ENCODE measurements around the gene PRCD.
A peak's percentile ranks its signal among the peaks of the same experiment; 100 is the strongest.

Gene PRCD

DNA sequence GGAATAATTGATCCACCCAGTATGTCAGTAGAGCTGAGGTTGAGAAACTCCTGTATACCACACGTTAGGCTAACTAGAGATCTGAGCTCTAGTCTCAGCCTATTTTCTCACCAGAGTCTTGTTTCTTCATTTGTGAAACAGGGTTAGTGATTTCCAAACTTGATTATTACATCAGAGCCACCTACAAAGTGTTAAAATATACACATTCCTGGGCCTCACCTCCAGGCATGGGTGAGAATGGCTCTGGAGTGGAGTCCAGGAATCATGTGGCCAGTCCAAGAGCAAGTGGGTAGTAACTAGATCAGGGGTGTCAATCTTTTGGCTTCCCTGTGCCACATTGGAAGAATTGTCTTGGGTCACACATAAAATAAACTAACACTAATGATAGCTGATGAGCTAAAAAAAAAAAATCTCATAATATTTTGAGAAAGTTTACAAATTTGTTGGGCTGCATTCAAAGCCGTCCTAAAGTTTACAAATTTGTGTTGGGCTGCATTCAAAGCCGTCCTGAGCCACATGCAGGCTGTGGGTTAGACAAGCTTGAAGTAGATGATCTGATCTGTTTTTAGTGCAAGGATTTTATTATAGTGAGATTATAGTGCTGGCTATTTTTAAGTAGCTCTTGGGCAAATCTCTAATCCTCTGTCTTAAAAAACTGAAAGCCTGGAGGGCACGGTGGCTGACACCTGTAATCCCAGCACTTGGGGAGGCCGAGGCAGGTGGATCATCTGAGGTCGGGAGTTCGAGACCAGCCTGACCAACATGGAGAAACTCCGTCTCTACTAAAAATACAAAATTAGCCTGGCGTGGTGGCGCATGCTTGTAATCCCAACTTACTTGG, 20.4 kb downstream of the PRCD start:
- Histone ChIP-seq H3K27me3 (ENCODE audit: insufficient read depth, poor library complexity, severe bottlenecking) (no peaks in the 10 kb centered on the region), H3K36me3 (ENCODE audit: low read depth) (peaks cover 67% of the 10 kb centered on the region), H3K4me3 (ENCODE audit: severe bottlenecking) (peak overlapping the region; percentile 4), H3K9me3 (ENCODE audit: severe bottlenecking) (no peaks in the 10 kb centered on the region), H3K4me1 (ENCODE audit: insufficient read depth, poor library complexity, severe bottlenecking) (peaks cover 54% of the 10 kb centered on the region), H3K27ac (ENCODE audit: poor library complexity, severe bottlenecking) (peak overlapping the region; percentile 82)
- TF ChIP-seq, protein P1, sequence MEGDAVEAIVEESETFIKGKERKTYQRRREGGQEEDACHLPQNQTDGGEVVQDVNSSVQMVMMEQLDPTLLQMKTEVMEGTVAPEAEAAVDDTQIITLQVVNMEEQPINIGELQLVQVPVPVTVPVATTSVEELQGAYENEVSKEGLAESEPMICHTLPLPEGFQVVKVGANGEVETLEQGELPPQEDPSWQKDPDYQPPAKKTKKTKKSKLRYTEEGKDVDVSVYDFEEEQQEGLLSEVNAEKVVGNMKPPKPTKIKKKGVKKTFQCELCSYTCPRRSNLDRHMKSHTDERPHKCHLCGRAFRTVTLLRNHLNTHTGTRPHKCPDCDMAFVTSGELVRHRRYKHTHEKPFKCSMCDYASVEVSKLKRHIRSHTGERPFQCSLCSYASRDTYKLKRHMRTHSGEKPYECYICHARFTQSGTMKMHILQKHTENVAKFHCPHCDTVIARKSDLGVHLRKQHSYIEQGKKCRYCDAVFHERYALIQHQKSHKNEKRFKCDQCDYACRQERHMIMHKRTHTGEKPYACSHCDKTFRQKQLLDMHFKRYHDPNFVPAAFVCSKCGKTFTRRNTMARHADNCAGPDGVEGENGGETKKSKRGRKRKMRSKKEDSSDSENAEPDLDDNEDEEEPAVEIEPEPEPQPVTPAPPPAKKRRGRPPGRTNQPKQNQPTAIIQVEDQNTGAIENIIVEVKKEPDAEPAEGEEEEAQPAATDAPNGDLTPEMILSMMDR (IDR thresholded peaks at IDR 0.05; ENCODE audit: poor library complexity, severe bottlenecking): no peak
- no peak for ATAC-seq (ENCODE audit: low read depth)
- DNase-seq (ENCODE audit: low spot score): no peak

DNA sequence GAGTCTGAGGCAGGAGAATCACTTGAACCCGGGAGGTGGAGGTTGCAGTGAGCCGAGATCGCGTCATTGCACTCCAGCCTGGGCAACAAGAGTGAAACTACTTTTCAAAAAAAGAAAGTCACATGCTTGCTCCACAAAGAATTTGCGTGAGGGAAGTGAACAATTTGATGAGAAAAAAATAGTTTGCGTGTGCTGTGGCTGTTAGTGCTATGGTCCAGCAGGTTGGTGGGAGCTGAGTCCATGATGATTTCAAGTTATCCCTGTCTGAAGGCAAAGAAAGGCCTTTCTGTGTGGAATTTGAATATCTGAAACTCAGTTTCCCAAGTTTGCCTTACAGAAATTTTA, 21.0 kb downstream of the PRCD start:
- peaks cover 49% of the 10 kb centered on the region for H3K4me1 ChIP-seq (ENCODE audit: insufficient read depth, poor library complexity, severe bottlenecking)
- peaks cover 73% of the 10 kb centered on the region for H3K36me3 ChIP-seq (ENCODE audit: low read depth)
- ATAC-seq (ENCODE audit: low read depth) (no peak), DNase-seq (ENCODE audit: low spot score) (no peak)
- no peaks in the 10 kb centered on the region for H3K27me3 ChIP-seq (ENCODE audit: insufficient read depth, poor library complexity, severe bottlenecking)
- peak overlapping the region; percentile 4 for H3K4me3 ChIP-seq (ENCODE audit: severe bottlenecking)
- peak overlapping the region; percentile 82 for H3K27ac ChIP-seq (ENCODE audit: poor library complexity, severe bottlenecking)
- H3K9me3 ChIP-seq (ENCODE audit: severe bottlenecking): no peaks in the 10 kb centered on the region
- TF ChIP-seq, protein P1 (IDR thresholded peaks at IDR 0.05; ENCODE audit: poor library complexity, severe bottlenecking): no peak

GRCh38 chr17:76561332-76561731, 21.5 kb downstream of the PRCD start:
- DNase-seq (ENCODE audit: low spot score): no peak
- Histone ChIP-seq H3K27me3 (ENCODE audit: insufficient read depth, poor library complexity, severe bottlenecking) (no peaks in the 10 kb centered on the region), H3K4me3 (ENCODE audit: severe bottlenecking) (peak overlapping the region; percentile 4), H3K4me1 (ENCODE audit: insufficient read depth, poor library complexity, severe bottlenecking) (peaks cover 46% of the 10 kb centered on the region), H3K9me3 (ENCODE audit: severe bottlenecking) (no peaks in the 10 kb centered on the region), H3K27ac (ENCODE audit: poor library complexity, severe bottlenecking) (peak overlapping the region; percentile 82), H3K36me3 (ENCODE audit: low read depth) (peaks cover 78% of the 10 kb centered on the region)
- ATAC-seq (ENCODE audit: low read depth): no peak
- TF ChIP-seq, protein P1 (IDR thresholded peaks at IDR 0.05; ENCODE audit: poor library complexity, severe bottlenecking): no peak

DNA sequence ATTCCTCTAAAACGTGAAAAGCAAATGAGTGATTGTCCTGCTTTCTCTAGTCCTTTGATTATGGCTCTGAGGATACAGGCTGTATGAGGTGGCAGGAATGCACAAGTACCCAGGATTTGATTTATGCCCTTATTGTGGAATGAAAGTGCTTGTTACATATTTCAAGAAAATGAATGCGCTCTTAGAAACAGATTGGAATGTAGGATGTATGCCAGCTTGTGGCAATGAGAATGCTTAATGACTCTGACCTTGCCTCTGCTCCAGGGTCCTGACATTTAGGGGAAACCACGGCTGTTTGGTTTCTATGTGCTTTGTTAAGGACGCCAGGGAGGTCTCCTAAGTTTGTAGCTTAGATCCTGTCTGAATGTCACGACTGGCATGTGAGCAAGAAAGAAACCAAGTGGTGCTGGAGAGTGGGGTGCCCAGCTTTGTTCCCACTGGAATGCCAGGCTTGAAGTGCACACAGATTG, 22.0 kb downstream of the PRCD start:
- H3K4me1 ChIP-seq (ENCODE audit: insufficient read depth, poor library complexity, severe bottlenecking): peaks cover 43% of the 10 kb centered on the region

More for the DNA sequence above, 22.0 kb downstream of the PRCD start:
- peaks cover 83% of the 10 kb centered on the region for H3K36me3 ChIP-seq (ENCODE audit: low read depth)
- H3K27ac ChIP-seq (ENCODE audit: poor library complexity, severe bottlenecking): peak overlapping the region; percentile 82
- no peak overlapping the region for H3K4me3 ChIP-seq (ENCODE audit: severe bottlenecking)
- DNase-seq (ENCODE audit: low spot score) (no peak), ATAC-seq (ENCODE audit: low read depth) (0 out of 3 replicates have a peak, but pooled peaks have one; percentile 1)
- H3K27me3 ChIP-seq (ENCODE audit: insufficient read depth, poor library complexity, severe bottlenecking): no peaks in the 10 kb centered on the region
- TF ChIP-seq, protein P1 (IDR thresholded peaks at IDR 0.05; ENCODE audit: poor library complexity, severe bottlenecking): no peak
- H3K9me3 ChIP-seq (ENCODE audit: severe bottlenecking): no peaks in the 10 kb centered on the region
